GM21737 (cell line): ENCODE measurements around the gene PASK.

Source experiments
- ATAC-seq: cut with Tn5 transposase; IDR thresholded peaks from one replicate; pipeline ENCODE4 v1.9.1; 2021; ENCODE audit warnings: mild to moderate bottlenecking, moderate library complexity; ENCODE audit not compliant: unreplicated experiment

PASK gene

GRCh38 chr2:241149675-241149924 is 328 bp upstream of the PASK start:
- peak; percentile 13 for ATAC-seq

- no peak for ATAC-seq
Observed at GRCh38 chr2:241148239-241148638, 1.0 kb downstream of the PASK start.

GRCh38 chr2:241147336-241147735 is 1.9 kb downstream of the PASK start:
- ATAC-seq, result no peak

- no peak for ATAC-seq
Observed at GRCh38 chr2:241146286-241146685, 3.0 kb downstream of the PASK start.

- no peak for ATAC-seq
Observed at GRCh38 chr2:241142593-241142992, 6.7 kb downstream of the PASK start.

- ATAC-seq, result no peak
Observed at GRCh38 chr2:241142063-241142462, 7.2 kb downstream of the PASK start.

GRCh38 chr2:241141214-241141770 is 8.0 kb downstream of the PASK start:
- no peak for ATAC-seq

GRCh38 chr2:241140445-241140840 is 8.8 kb downstream of the PASK start:
- ATAC-seq, result no peak

- ATAC-seq, result no peak
Observed at GRCh38 chr2:241139531-241140444, 9.5 kb downstream of the PASK start.

- ATAC-seq, result no peak
Observed at GRCh38 chr2:241138471-241138870, 10.8 kb downstream of the PASK start.

- ATAC-seq, result no peak
Observed at GRCh38 chr2:241137276-241138190, 11.7 kb downstream of the PASK start.

GRCh38 chr2:241136661-241137260 is 12.5 kb downstream of the PASK start:
- no peak for ATAC-seq

GRCh38 chr2:241136191-241136590 is 13.1 kb downstream of the PASK start:
- no peak for ATAC-seq

- no peak for ATAC-seq
Observed at GRCh38 chr2:241135737-241136136, 13.5 kb downstream of the PASK start.

GRCh38 chr2:241134711-241135110 is 14.6 kb downstream of the PASK start:
- no peak for ATAC-seq

- no peak for ATAC-seq
Observed at GRCh38 chr2:241133436-241133820, 15.8 kb downstream of the PASK start.

- ATAC-seq, result no peak
Observed at GRCh38 chr2:241132538-241133435, 16.5 kb downstream of the PASK start.

GRCh38 chr2:241131531-241131930 is 17.7 kb downstream of the PASK start:
- no peak for ATAC-seq

- no peak for ATAC-seq
Observed at GRCh38 chr2:241130316-241130715, 19.0 kb downstream of the PASK start.
